Sciatic nerve (tissue), 2 donors: ENCODE data around the gene INTS13. TPM values are rescaled to one million over a fixed set of nuclear protein-coding genes. Genes with fewer than 3 reads are reported as not detected.
"Not testable (repeated sequence)": the region's sequence is repeated elsewhere in the genome, so short reads cannot be mapped to it uniquely, and the experiment has no call there.

Source experiments
- ATAC-seq: fragments of 200-7000 bp; cut with Tn5 transposase; one replicate; pipeline ENCODE4 v1.9.1; 2020; ENCODE audit warnings: mild to moderate bottlenecking, moderate library complexity
- DNase-seq: peaks from one replicate; pipeline ENCODE4 v3.0.0-alpha.2; 2020; ENCODE audit warnings: low spot score
- intact Hi-C: fragments of 100-400 bp; cut with DNase I; formaldehyde crosslinking; loops from one replicate; pipeline ENCODE4 v1.14.2; 2022
- total RNA-seq: library from RNA; stranded (reverse); fragmentation: NEBNext Ultra II Directional; extraction: Animal tissue kit (Norgen Biotek cat#: 25700); gene quantifications from one replicate; pipeline ENCODE4 v1.2.1, GENCODE V29; 2021
- donor health status: DM: no; HTN: no; CAD: no.
- donor health status: DM: no; HTN: no; CAD: no.

The INTS13 gene
- 13.9 TPM for total RNA-seq

- peak; percentile 99 for ATAC-seq
- DNase-seq, result peak; percentile 100
- intact Hi-C loops, result no loop called here
Measured at GRCh38 chr12:26937863-26938700, at the start of gene INTS13, which contains the start of gene FGFR1OP2. Gene INTS13 (minus strand): TSS chr12:26937981. CDS start chr12:26936803, 1,178 bp downstream. Gene FGFR1OP2 (plus strand): TSS chr12:26938470. CDS start chr12:26954159, 15,689 bp downstream.

GRCh38 chr12:26982866-26983265 lies 45.1 kb upstream of the INTS13 start:
- DNase-seq (no peak), ATAC-seq (no peak)
- intact Hi-C loops, result no loop called here

GRCh38 chr12:26979733-26980132 lies 42.0 kb upstream of the INTS13 start:
- DNase-seq (no peak), ATAC-seq (no peak)
- intact Hi-C loops, result no loop called here

GRCh38 chr12:26978801-26979200 lies 41.0 kb upstream of the INTS13 start:
- intact Hi-C loops, result no loop called here
- no peak for ATAC-seq
- DNase-seq, result no peak

- intact Hi-C loops, result no loop called here
- DNase-seq (no peak), ATAC-seq (peak; percentile 49)
Measured at GRCh38 chr12:26976687-26977086, 38.9 kb upstream of the INTS13 start.

GRCh38 chr12:26971963-26972362 lies 34.2 kb upstream of the INTS13 start:
- ATAC-seq (no peak), DNase-seq (no peak)
- intact Hi-C loops, result no loop called here

GRCh38 chr12:26970136-26970535 lies 32.4 kb upstream of the INTS13 start:
- DNase-seq (no peak), ATAC-seq (no peak)
- intact Hi-C loops, result no loop called here

- DNase-seq (no peak), ATAC-seq (no peak)
- intact Hi-C loops, result no loop called here
Measured at GRCh38 chr12:26966842-26967241, 29.1 kb upstream of the INTS13 start.

- intact Hi-C loops, result no loop called here
- DNase-seq (no peak), ATAC-seq (no peak)
Measured at GRCh38 chr12:26963413-26963812, 25.6 kb upstream of the INTS13 start.

- DNase-seq (no peak), ATAC-seq (no peak)
- intact Hi-C loops, result no loop called here
Measured at GRCh38 chr12:26961803-26962202, 24.0 kb upstream of the INTS13 start.

GRCh38 chr12:26961391-26961790 lies 23.6 kb upstream of the INTS13 start:
- ATAC-seq, intact Hi-C loops, DNase-seq: not testable (repeated sequence)

GRCh38 chr12:26954027-26954426 lies 16.2 kb upstream of the INTS13 start:
- intact Hi-C loops, result no loop called here
- ATAC-seq (no peak), DNase-seq (no peak)

- DNase-seq, result no peak
- intact Hi-C loops, result no loop called here
- peak; percentile 62 for ATAC-seq
Measured at GRCh38 chr12:26953447-26953846, 15.7 kb upstream of the INTS13 start.

- DNase-seq (no peak), ATAC-seq (no peak)
- intact Hi-C loops, result no loop called here
Measured at GRCh38 chr12:26948309-26948708, 10.5 kb upstream of the INTS13 start.

- intact Hi-C loops, result no loop called here
- ATAC-seq (no peak), DNase-seq (no peak)
Measured at GRCh38 chr12:26941215-26941594, 3.4 kb upstream of the INTS13 start.

- intact Hi-C loops, result no loop called here
- no peak for DNase-seq
- no peak for ATAC-seq
Measured at GRCh38 chr12:26940516-26941214, 2.9 kb upstream of the INTS13 start.

GRCh38 chr12:26939953-26940352 lies 2.2 kb upstream of the INTS13 start:
- ATAC-seq (no peak), DNase-seq (no peak)
- intact Hi-C loops, result no loop called here

GRCh38 chr12:26939192-26939832 lies 1.5 kb upstream of the INTS13 start:
- intact Hi-C loops, result no loop called here
- DNase-seq, result no peak
- ATAC-seq, result no peak

- intact Hi-C loops, result no loop called here
- peak; percentile 25 for ATAC-seq
- no peak for DNase-seq
Measured at GRCh38 chr12:26938701-26939062, 901 bp upstream of the INTS13 start.

- DNase-seq (no peak), ATAC-seq (no peak)
- intact Hi-C loops, result no loop called here
Measured at GRCh38 chr12:26937443-26937862, 328 bp downstream of the INTS13 start.
